Panc1 (cell line): Measurements from ENCODE around the gene PRKCZ. TPM values are rescaled to one million over a fixed set of nuclear protein-coding genes. Genes with fewer than 3 reads are reported as not detected.

Source experiments
- ATAC-seq: fragments of 200-7000 bp; cut with Tn5 transposase; 2 replicates; pipeline ENCODE4 v1.9.1; 2020; ENCODE audit warnings: mild to moderate bottlenecking, moderate library complexity
- BruUV-seq: library from RNA; stranded (reverse); fragments of 400-500 nt; replicated peaks from 2 replicates; lab custom pipeline; 2021; lab: Mats Ljungman, UMichigan
- CTCF ChIA-PET: fragments of 300-600 bp; sonication (Branson Sonifier 250); formaldehyde crosslinking; loops from one replicate; lab custom pipeline; 2022; ENCODE audit warnings: antibody characterized with exemption; lab: Charles Lee
- POLR2A ChIA-PET: fragments of 300-600 bp; sonication (Branson Sonifier 250); formaldehyde crosslinking; loops from one replicate; lab custom pipeline; 2022; ENCODE audit warnings: antibody characterized with exemption; lab: Charles Lee
- DNase-seq: peaks from one replicate; pipeline ENCODE4 v3.0.0-alpha.2; 2010; ENCODE audit warnings: low read depth, low spot score
- H3K27ac ChIP-seq: 2 replicates; pipeline ENCODE4 v1.5.1; 2011; ENCODE audit warnings: mild to moderate bottlenecking, low read length, inconsistent platforms
- H3K27me3 ChIP-seq: fragments of 200-500 bp; sonication (Bioruptor generic); 2 replicates; pipeline ENCODE4 v1.6.0; 2014; ENCODE audit warnings: low read length, inconsistent platforms; ENCODE audit not compliant: control insufficient read depth, insufficient read depth
- H3K36me3 ChIP-seq: fragments of 200-500 bp; sonication (Bioruptor generic); 2 replicates; pipeline ENCODE4 v1.5.1; 2014; ENCODE audit warnings: inconsistent platforms, mild to moderate bottlenecking, low read length, moderate library complexity; ENCODE audit not compliant: control insufficient read depth, insufficient read depth
- H3K4me1 ChIP-seq: 2 replicates; pipeline ENCODE4 v1.5.1; 2011; ENCODE audit warnings: inconsistent platforms, mild to moderate bottlenecking, low read length, moderate library complexity; ENCODE audit not compliant: control insufficient read depth, insufficient read depth
- H3K4me3 ChIP-seq, 2 experiments: 2 replicates each; pipeline ENCODE4 v1.5.1; 2011 to 2012; ENCODE audit warnings: low read depth in 2 of 2, low read length in 2 of 2, mild to moderate bottlenecking in 2 of 2, inconsistent platforms in 1 of 2, moderate library complexity in 1 of 2
- H3K9me3 ChIP-seq: fragments of 200-500 bp; sonication (Bioruptor generic); 2 replicates; pipeline ENCODE4 v1.5.1; 2014; ENCODE audit warnings: low read depth, mild to moderate bottlenecking, inconsistent platforms, low read length, moderate library complexity; ENCODE audit not compliant: control insufficient read depth, insufficient read depth
- POLR2AphosphoS5 ChIP-seq: IDR thresholded peaks from 2 replicates; pipeline ENCODE4 v1.6.1; 2012; ENCODE audit warnings: mild to moderate bottlenecking, low read depth, low read length, moderate library complexity
- REST ChIP-seq, 2 experiments: IDR thresholded peaks; 2 replicates each; pipeline ENCODE4 v1.6.1; 2011 to 2012; ENCODE audit warnings: low read depth in 2 of 2, control low read depth in 1 of 2, low read length in 1 of 2, mild to moderate bottlenecking in 1 of 2, moderate library complexity in 1 of 2; ENCODE audit not compliant: insufficient read depth in 1 of 2
- SIN3A ChIP-seq: IDR thresholded peaks from 2 replicates; pipeline ENCODE4 v1.6.1; 2012; ENCODE audit warnings: low read depth, mild to moderate bottlenecking, low read length, moderate library complexity, borderline replicate concordance; ENCODE audit not compliant: insufficient read depth
- TCF7L2 ChIP-seq: IDR thresholded peaks from 2 replicates; pipeline ENCODE4 v1.6.1; 2011; ENCODE audit warnings: mild to moderate bottlenecking, low read depth, low read length, inconsistent platforms
- in situ Hi-C: cut with HindIII; loops from 2 replicates; pipeline ENCODE4 v1.10.0; 2016; ENCODE audit warnings: low sequenced_read_pairs, low pct_unique_long_range_greater_than_20kb
- intact Hi-C: fragments of 100-400 bp; cut with micrococcal nuclease; formaldehyde crosslinking; loops from one replicate; pipeline ENCODE4 v1.10.0; 2022; ENCODE audit not compliant: unreplicated experiment
- total RNA-seq: library from RNA; stranded (reverse); gene quantifications from one replicate; pipeline ENCODE4 v1.2.1, GENCODE V29; 2021; ENCODE audit not compliant: unreplicated experiment
- TF ChIP-seq, protein P1 (sequence below): fragments of 450-650 bp; IDR thresholded peaks from 2 replicates; pipeline ENCODE4 v1.5.1; 2017; ENCODE audit warnings: mild to moderate bottlenecking

Gene PRKCZ
- total RNA-seq, 1 experiment from 2014 or later, result 26.7 TPM

DNA sequence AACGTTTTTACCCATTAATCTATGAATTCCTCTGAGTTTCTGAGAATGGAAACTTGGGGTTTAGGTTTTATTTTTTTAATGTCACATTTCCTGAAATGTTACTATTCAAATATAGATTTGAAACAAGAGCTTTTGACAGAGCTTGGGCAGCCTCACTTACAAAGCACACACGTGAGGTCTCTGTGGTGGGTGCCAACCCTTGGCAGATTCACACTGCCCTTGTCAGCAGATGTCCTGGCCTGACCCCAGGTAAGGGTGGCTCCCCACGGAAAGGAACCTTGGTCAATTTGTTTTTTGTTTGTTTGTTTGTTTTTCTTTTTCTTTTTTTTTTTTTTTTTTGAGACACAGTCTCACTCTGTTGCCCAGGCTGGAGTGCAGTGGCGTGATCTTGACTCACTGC is 90.8 kb downstream of the PRKCZ start:
- ATAC-seq (no peak), DNase-seq (no peak)
- intact Hi-C loops (no loop called here), in situ Hi-C loops (no loop called here)
- POLR2A ChIA-PET, result interaction anchor here (0.7 kb wide), 1 partner anchor 49 kb away, joined by 3 read pairs; no protein-coding TSS in a partner anchor
- H3K36me3 ChIP-seq, result no peaks in the 10 kb centered on the region; the same call in 1 of the 2 replicates
- no peak for TF ChIP-seq REST (IDR thresholded peaks at IDR 0.05; ENCODE audit: insufficient read depth in 1 of 2, low read depth in 2 of 2, low read length in 1 of 2)
- no peak for TF ChIP-seq TCF7L2
- TF ChIP-seq, protein P1, sequence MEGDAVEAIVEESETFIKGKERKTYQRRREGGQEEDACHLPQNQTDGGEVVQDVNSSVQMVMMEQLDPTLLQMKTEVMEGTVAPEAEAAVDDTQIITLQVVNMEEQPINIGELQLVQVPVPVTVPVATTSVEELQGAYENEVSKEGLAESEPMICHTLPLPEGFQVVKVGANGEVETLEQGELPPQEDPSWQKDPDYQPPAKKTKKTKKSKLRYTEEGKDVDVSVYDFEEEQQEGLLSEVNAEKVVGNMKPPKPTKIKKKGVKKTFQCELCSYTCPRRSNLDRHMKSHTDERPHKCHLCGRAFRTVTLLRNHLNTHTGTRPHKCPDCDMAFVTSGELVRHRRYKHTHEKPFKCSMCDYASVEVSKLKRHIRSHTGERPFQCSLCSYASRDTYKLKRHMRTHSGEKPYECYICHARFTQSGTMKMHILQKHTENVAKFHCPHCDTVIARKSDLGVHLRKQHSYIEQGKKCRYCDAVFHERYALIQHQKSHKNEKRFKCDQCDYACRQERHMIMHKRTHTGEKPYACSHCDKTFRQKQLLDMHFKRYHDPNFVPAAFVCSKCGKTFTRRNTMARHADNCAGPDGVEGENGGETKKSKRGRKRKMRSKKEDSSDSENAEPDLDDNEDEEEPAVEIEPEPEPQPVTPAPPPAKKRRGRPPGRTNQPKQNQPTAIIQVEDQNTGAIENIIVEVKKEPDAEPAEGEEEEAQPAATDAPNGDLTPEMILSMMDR, result no peak
- no peak for TF ChIP-seq POLR2AphosphoS5
- TF ChIP-seq SIN3A, result no peak
- no peaks in the 10 kb centered on the region for H3K27me3 ChIP-seq
- CTCF ChIA-PET, result interaction anchor here (0.6 kb wide), 1 partner anchor 232 kb away, joined by 9 read pairs; no protein-coding TSS in a partner anchor
- no peak overlapping the region for H3K27ac ChIP-seq
- no peak overlapping the region for H3K4me3 ChIP-seq
- BruUV-seq, result no TSS peak
- no peaks in the 10 kb centered on the region for H3K4me1 ChIP-seq
- H3K9me3 ChIP-seq, result no peaks in the 10 kb centered on the region

- ChIA-PET POLR2A (no interaction called here), CTCF (no interaction called here)
- Histone ChIP-seq H3K27me3 (no peaks in the 10 kb centered on the region), H3K9me3 (no peaks in the 10 kb centered on the region), H3K36me3 (no peaks in the 10 kb centered on the region; the same call in 1 of the 2 replicates), H3K27ac (no peak overlapping the region), H3K4me1 (no peaks in the 10 kb centered on the region), H3K4me3 (no peak overlapping the region)
- ATAC-seq (no peak), DNase-seq (no peak)
- intact Hi-C loops (no loop called here), in situ Hi-C loops (no loop called here)
- BruUV-seq, result no TSS peak
- TF ChIP-seq SIN3A, result no peak
- TF ChIP-seq POLR2AphosphoS5, result no peak
- TF ChIP-seq, protein P1, result no peak
- no peak for TF ChIP-seq REST (IDR thresholded peaks at IDR 0.05; ENCODE audit: insufficient read depth in 1 of 2, low read depth in 2 of 2, low read length in 1 of 2)
- no peak for TF ChIP-seq TCF7L2
These were observed 93.7 kb downstream of the PRKCZ start for GRCh38 chr1:2143814-2144500.
